ENCODE measurements around the gene CNTROB. TPM values are rescaled to one million over a fixed set of nuclear protein-coding genes. Genes with fewer than 3 reads are reported as not detected.

Gene CNTROB
- polyA plus RNA-seq, 2 of the 4 experiments (the other 2 are of a cell fraction) = 23.2 to 57.0 TPM

DNA sequence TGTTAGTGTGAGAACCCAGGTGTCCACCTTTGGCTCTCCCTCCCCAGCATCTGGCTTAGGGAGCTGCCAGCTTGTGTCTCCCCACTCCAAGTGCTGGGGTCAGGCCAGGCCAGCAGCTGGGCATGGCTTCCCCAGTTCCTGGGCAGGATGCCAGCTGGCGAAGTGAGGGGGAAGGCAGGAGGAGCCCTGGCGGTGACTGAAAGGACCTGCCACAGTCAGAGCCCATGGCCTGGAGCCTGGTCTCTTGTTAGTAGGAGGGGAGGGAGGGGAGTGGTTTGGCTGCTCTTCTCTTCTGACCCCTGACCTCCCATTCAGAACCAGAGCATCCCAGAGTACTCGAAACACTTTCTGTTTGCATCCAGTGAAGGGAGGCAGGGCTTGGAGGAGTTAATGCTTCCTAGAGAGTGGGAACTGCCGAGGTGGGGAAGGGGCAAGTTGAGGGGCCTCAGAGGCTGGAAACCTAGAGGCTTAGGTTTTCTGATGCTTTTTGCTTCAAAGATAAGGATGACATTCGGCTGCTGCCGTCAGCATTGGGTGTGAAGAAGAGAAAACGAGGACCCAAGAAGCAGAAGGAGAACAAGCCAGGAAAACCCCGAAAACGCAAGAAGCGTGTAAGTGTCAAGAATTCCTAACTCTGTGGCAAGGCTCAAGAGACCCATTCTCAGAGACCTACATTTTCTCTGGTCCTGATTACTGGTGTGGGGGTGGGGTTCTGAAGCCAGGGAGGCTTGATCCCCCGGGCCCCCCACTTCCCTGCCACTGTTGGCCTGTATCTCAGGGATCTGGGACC, 42.6 kb upstream of the CNTROB start:
- no peaks in the 10 kb centered on the region for H3K9me3 ChIP-seq
- peak overlapping the region; percentile 98 for H3K27ac ChIP-seq
- ChIA-PET CTCF (interaction anchor here (0.7 to 2.3 kb wide), 18 partner anchors 9 to 171 kb away, joined by 3 to 19 read pairs (median 3); partner anchors contain the start of gene RNF227), POLR2A (interaction anchor here (0.6 to 1.0 kb wide), 2 partner anchors 32 to 237 kb away, joined by 5 read pairs; partner anchors contain the start of gene NAA38)
- 53% methylated on average over 11 of the region's 11 CpGs for WGBS (ENCODE audit: missing lambda C conversion rate)
- DNase-seq (ENCODE audit: low read depth in 1 of 2, low spot score in 1 of 2) = peak; percentile 92 to 98
- H3K4me1 ChIP-seq = peaks cover 21% of the 10 kb centered on the region
- peak; percentile 94 for FAIRE-seq
- TF ChIP-seq EHMT2 (IDR thresholded peaks at IDR 0.05; ENCODE audit: low read depth) (no peak), BCL3 (IDR thresholded peaks at IDR 0.05) (0 out of 3 replicates have a peak, but pooled peaks have one; percentile 24), BHLHE40 (IDR thresholded peaks at IDR 0.05; ENCODE audit: low read depth, low read length) (no peak), MYC (IDR thresholded peaks at IDR 0.05; ENCODE audit: borderline replicate concordance, low read length) (0 out of 2 replicates have a peak, but pooled peaks have one; percentile 39), RAD21 (conservative IDR thresholded peaks at IDR 0.05 in 1 of 2, IDR thresholded peaks at IDR 0.05 in 1 of 2) (peak; percentile 19 to 34; a peak in 2 of 5 replicates), E2F6 (IDR thresholded peaks at IDR 0.05; ENCODE audit: borderline replicate concordance, low read depth) (0 out of 2 replicates have a peak, but pooled peaks have one; percentile 25), GATA3 (IDR thresholded peaks at IDR 0.05; ENCODE audit: borderline replicate concordance) (peak; percentile 67), TFCP2L1 (CRISPR knock-in tag; IDR thresholded peaks at IDR 0.05) (no peak), FOSL2 (IDR thresholded peaks at IDR 0.05) (no peak), FOSL2 (CRISPR knock-in tag; IDR thresholded peaks at IDR 0.05) (no peak), CTCF (IDR thresholded peaks at IDR 0.05) (no peak; the same call in 2 of the 3 replicates), JUN (IDR thresholded peaks at IDR 0.05) (0 out of 5 replicates have a peak, but pooled peaks of 1 of the 2 experiments have one; percentile 38), MAX (IDR thresholded peaks at IDR 0.05) (peak; percentile 77), HOXB13 (CRISPR knock-in tag; IDR thresholded peaks at IDR 0.05; ENCODE audit: low read depth) (no peak)
- TF ChIP-seq, protein P1, sequence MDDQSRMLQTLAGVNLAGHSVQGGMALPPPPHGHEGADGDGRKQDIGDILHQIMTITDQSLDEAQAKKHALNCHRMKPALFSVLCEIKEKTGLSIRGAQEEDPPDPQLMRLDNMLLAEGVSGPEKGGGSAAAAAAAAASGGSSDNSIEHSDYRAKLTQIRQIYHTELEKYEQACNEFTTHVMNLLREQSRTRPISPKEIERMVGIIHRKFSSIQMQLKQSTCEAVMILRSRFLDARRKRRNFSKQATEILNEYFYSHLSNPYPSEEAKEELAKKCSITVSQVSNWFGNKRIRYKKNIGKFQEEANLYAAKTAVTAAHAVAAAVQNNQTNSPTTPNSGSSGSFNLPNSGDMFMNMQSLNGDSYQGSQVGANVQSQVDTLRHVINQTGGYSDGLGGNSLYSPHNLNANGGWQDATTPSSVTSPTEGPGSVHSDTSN (IDR thresholded peaks at IDR 0.05) = peak; percentile 56; the same call in 1 of the 2 replicates
- peak; percentile 53 to 71 for ATAC-seq
- H3K4me3 ChIP-seq = peak overlapping the region; percentile 49; the same call in 2 of the 3 replicates
- H3K4me2 ChIP-seq = peak overlapping the region; percentile 92

DNA sequence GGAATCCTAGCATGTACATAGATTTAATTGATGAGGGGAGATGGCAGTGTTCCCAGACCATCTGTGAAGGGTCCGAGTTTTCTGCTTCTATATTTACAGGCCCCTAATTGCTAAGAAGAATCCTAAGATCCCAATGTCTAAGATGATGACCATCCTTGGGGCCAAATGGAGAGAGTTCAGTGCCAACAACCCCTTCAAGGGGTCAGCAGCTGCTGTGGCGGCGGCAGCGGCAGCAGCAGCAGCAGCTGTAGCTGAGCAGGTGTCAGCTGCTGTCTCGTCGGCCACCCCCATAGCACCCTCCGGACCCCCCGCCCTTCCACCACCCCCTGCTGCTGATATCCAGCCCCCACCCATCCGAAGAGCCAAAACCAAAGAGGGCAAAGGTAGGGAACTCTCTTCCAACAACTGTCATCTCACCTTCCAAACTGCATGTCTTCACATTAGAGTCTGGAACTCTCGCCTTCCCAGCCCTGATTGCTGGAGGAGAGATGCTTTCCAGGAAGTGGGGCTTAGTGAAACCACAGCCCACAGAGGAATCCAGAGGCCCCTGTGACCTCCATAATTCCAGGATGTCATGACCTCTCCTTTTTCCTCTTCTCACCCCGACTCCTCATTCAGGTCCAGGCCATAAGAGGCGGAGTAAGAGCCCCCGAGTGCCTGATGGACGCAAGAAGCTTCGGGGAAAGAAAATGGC, 38.7 kb upstream of the CNTROB start:
- 89% methylated on average over 13 of the region's 15 CpGs for WGBS (ENCODE audit: missing lambda C conversion rate)
- H3K9me3 ChIP-seq = no peaks in the 10 kb centered on the region
- CTCF ChIA-PET = interaction anchor here (1.1 to 2.2 kb wide), 4 partner anchors 20 to 97 kb away, joined by 3 to 5 read pairs (median 5); no protein-coding TSS in a partner anchor
- TF ChIP-seq HEYL (CRISPR knock-in tag; IDR thresholded peaks at IDR 0.05) (no peak), CEBPB (IDR thresholded peaks at IDR 0.05) (no peak), KDM5A (IDR thresholded peaks at IDR 0.05) (no peak), POLR2A (IDR thresholded peaks at IDR 0.05; ENCODE audit: low read length) (no peak), HOXB5 (CRISPR knock-in tag; IDR thresholded peaks at IDR 0.05) (no peak), USF2 (IDR thresholded peaks at IDR 0.05) (no peak), TP53 (CRISPR knock-in tag; IDR thresholded peaks at IDR 0.05) (no peak), NFE2L2 (conservative IDR thresholded peaks at IDR 0.05; ENCODE audit: low read length) (no peak), ZNF302 (CRISPR knock-in tag; IDR thresholded peaks at IDR 0.05) (no peak), HOXA7 (CRISPR knock-in tag; IDR thresholded peaks at IDR 0.05) (no peak), FOSL2 (IDR thresholded peaks at IDR 0.05) (no peak), FOSL2 (CRISPR knock-in tag; IDR thresholded peaks at IDR 0.05) (no peak), JUNB (IDR thresholded peaks at IDR 0.05) (no peak), CBX2 (IDR thresholded peaks at IDR 0.05; ENCODE audit: borderline replicate concordance, low read depth) (no peak), CHD2 (IDR thresholded peaks at IDR 0.05; ENCODE audit: low read length, partially characterized antibody) (no peak), FOXS1 (CRISPR knock-in tag; IDR thresholded peaks at IDR 0.05) (no peak)
- no peak overlapping the region for H3K4me2 ChIP-seq
- DNase-seq (ENCODE audit: low read depth in 1 of 2, low spot score in 1 of 2) = no peak
- POLR2A ChIA-PET = no interaction called here
- H3K4me3 ChIP-seq = no peak overlapping the region
- H3K27ac ChIP-seq = no peak overlapping the region
- H3K4me1 ChIP-seq = peaks cover 17% of the 10 kb centered on the region
- FAIRE-seq = no peak
- no peak for ATAC-seq
